ENCODE measurements around the gene KRT81. TPM values are rescaled to one million over a fixed set of nuclear protein-coding genes. Genes with fewer than 3 reads are reported as not detected.
A peak's percentile ranks its signal among the peaks of the same experiment; 100 is the strongest.

KRT81 gene
- total RNA-seq, 4 donors from 2014 or later = not detected

DNA sequence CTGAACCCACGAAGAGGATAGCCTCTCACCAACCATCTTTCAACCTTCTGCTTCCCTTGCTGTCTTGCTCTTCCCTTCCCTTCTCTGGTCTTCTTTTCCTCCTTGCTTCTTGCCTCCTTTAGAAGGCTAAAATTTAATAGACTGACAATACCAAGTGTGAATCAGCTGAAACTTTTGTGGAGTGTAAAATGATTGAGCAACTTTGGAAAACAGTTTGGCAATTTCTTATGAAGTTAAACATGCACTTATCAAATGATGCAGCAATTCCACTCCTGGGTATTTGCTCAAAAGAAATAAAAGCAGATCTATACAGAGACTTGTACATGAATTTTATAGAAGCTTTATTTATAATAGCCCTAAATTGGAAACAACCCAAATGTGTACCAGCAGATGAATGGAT, 20.2 kb downstream of the KRT81 start:
- WGBS, 2 donors = 85 to 89% methylated on average over 1 of the region's 1 CpG
- no peak overlapping the region for H3K27ac ChIP-seq
- no peak overlapping the region for H3K4me3 ChIP-seq
- TF ChIP-seq, protein P1, sequence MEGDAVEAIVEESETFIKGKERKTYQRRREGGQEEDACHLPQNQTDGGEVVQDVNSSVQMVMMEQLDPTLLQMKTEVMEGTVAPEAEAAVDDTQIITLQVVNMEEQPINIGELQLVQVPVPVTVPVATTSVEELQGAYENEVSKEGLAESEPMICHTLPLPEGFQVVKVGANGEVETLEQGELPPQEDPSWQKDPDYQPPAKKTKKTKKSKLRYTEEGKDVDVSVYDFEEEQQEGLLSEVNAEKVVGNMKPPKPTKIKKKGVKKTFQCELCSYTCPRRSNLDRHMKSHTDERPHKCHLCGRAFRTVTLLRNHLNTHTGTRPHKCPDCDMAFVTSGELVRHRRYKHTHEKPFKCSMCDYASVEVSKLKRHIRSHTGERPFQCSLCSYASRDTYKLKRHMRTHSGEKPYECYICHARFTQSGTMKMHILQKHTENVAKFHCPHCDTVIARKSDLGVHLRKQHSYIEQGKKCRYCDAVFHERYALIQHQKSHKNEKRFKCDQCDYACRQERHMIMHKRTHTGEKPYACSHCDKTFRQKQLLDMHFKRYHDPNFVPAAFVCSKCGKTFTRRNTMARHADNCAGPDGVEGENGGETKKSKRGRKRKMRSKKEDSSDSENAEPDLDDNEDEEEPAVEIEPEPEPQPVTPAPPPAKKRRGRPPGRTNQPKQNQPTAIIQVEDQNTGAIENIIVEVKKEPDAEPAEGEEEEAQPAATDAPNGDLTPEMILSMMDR (IDR thresholded peaks at IDR 0.05) = no peak
- TF ChIP-seq POLR2A (IDR thresholded peaks at IDR 0.05) (no peak), EP300 (IDR thresholded peaks at IDR 0.05) (no peak)
- no peaks in the 10 kb centered on the region for H3K9me3 ChIP-seq
- H3K36me3 ChIP-seq = no peaks in the 10 kb centered on the region
- peaks cover 0 to 3% of the 10 kb centered on the region in 2 donors for H3K27me3 ChIP-seq
- no peak for DNase-seq (ENCODE audit: low spot score in 2 of 2)
- no peaks in the 10 kb centered on the region for H3K4me1 ChIP-seq

DNA sequence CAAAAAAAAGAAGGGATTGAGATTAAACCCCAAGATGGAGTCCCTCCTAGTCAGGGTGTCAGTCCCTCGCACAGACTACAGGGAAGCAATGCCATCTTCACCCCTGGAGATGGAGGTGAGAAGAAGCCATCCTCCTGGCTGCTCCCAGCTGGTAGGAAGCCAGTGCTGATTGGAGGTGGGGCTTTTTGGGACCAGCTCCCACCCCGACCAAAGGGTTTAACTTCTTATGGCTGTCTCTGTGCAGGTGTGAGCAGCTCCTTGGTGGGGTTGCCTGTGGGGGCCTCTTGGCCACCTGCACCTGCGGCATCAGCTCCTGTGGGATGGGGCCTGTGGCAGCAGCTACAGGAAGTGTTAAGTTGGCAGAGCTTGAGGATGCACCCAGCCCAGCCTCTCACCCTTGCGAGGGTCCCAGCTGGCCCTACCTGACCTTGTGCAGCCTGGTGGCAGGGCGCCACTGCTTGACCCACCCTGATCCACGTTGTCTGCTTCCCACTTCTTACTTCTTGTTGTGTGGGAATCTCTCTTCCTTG, 20.7 kb downstream of the KRT81 start:
- DNase-seq (ENCODE audit: low spot score in 2 of 2) = no peak

DNA sequence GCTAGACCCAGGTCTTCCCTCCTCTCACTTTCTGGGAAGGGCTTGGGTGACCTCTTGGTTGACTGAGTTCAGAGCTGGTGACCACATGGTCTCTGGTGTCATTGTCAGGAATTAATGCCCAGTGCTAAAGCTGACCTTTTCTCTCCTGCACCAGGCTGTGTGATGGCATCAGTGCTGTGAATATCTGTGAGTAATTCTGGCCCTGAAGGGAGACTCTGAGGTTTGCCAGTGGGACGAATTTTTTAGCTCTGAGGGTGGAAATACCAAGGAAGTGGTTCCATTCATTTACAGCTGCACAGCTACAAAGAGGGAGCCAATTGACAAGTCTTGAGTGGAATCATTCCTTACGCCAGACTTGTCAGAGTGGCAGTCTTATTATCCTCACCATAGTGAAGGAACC, 23.1 kb downstream of the KRT81 start:
- peaks cover 0 to 3% of the 10 kb centered on the region in 2 donors for H3K27me3 ChIP-seq

More for the DNA sequence above, 20.7 kb downstream of the KRT81 start:
- H3K27me3 ChIP-seq = peaks cover 0 to 3% of the 10 kb centered on the region in 2 donors
- no peak overlapping the region for H3K4me3 ChIP-seq
- H3K4me1 ChIP-seq = no peaks in the 10 kb centered on the region
- no peak for TF ChIP-seq EP300 (IDR thresholded peaks at IDR 0.05)
- TF ChIP-seq, protein P1 (IDR thresholded peaks at IDR 0.05) = no peak
- TF ChIP-seq POLR2A (IDR thresholded peaks at IDR 0.05) = no peak
- no peaks in the 10 kb centered on the region for H3K36me3 ChIP-seq
- WGBS, 2 donors = 65 to 75% methylated on average over 3 to 6 of the region's 6 CpGs
- no peaks in the 10 kb centered on the region for H3K9me3 ChIP-seq
- H3K27ac ChIP-seq = no peak overlapping the region

DNA sequence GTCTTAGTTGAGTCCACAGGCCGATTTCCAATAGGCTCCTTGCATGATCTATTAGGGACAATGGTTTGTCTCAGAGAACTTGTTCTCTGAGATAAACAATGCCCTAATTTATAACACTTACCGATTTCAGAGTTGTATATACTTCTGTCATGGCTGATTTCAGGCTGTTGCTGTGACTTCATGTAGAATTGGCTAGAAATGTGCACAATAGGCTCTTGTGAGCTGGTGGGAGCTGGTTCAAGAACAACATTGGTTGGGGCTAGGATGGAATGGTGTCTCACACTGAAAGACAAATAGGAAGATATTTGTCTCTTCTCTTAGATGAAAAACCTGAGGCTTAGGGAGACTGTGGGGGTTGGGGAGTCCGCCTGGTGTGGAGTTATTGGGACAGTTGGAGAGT, 23.6 kb downstream of the KRT81 start:
- Histone ChIP-seq H3K9me3 (no peaks in the 10 kb centered on the region), H3K4me3 (no peak overlapping the region), H3K27me3 (peaks cover 0 to 5% of the 10 kb centered on the region in 2 donors), H3K27ac (peak overlapping the region in 1 of 4 donors; percentile 68), H3K4me1 (no peaks in the 10 kb centered on the region), H3K36me3 (no peaks in the 10 kb centered on the region)
- 49 to 75% methylated on average over 3 of the region's 3 CpGs for WGBS, 2 donors
- no peak for TF ChIP-seq EP300 (IDR thresholded peaks at IDR 0.05)
- TF ChIP-seq, protein P1 (IDR thresholded peaks at IDR 0.05) = no peak
- no peak for TF ChIP-seq POLR2A (IDR thresholded peaks at IDR 0.05)
- DNase-seq (ENCODE audit: low spot score in 2 of 2) = no peak

More for the DNA sequence above, 23.1 kb downstream of the KRT81 start:
- Histone ChIP-seq H3K36me3 (no peaks in the 10 kb centered on the region), H3K4me1 (no peaks in the 10 kb centered on the region), H3K27ac (peak overlapping the region in 1 of 4 donors; percentile 68), H3K9me3 (no peaks in the 10 kb centered on the region), H3K4me3 (no peak overlapping the region)
- no peak for DNase-seq (ENCODE audit: low spot score in 2 of 2)
- TF ChIP-seq EP300 (IDR thresholded peaks at IDR 0.05) (no peak), POLR2A (IDR thresholded peaks at IDR 0.05) (no peak)
- TF ChIP-seq, protein P1 (IDR thresholded peaks at IDR 0.05) = no peak
- WGBS, 2 donors = 62 to 66% methylated on average over 2 of the region's 2 CpGs

DNA sequence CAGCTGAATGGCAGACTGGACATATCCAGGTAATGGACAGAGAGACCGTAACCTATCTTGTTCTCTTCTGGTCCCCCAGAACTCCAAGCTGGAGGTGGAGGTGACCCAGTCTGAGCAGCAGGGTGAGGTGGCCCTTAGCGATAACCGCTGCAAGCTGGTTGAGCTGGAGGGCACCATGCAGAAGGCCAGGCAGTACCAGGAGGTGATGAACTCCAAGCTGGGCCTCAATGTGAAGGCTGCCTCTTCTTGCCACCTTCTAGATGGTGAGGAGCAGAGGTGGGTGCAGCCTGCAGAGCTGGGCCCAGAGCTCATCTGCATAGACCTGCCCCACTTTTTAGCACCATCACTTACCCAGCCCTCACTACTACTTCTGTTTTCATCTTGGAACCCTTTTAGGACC, 24.1 kb downstream of the KRT81 start:
- peak overlapping the region in 1 of 4 donors; percentile 49 for H3K27ac ChIP-seq
- 93 to 100% methylated on average over 2 to 3 of the region's 3 CpGs for WGBS, 2 donors

More for the DNA sequence above, 24.1 kb downstream of the KRT81 start:
- Histone ChIP-seq H3K4me3 (no peak overlapping the region), H3K4me1 (no peaks in the 10 kb centered on the region), H3K27me3 (peaks cover 0 to 5% of the 10 kb centered on the region in 2 donors), H3K9me3 (no peaks in the 10 kb centered on the region), H3K36me3 (no peaks in the 10 kb centered on the region)
- DNase-seq (ENCODE audit: low spot score in 2 of 2) = no peak
- no peak for TF ChIP-seq POLR2A (IDR thresholded peaks at IDR 0.05)
- TF ChIP-seq, protein P1 (IDR thresholded peaks at IDR 0.05) = no peak
- TF ChIP-seq EP300 (IDR thresholded peaks at IDR 0.05) = no peak
